ENCODE results near the gene IRF2BP1. TPM values are rescaled to one million over a fixed set of nuclear protein-coding genes. Genes with fewer than 3 reads are reported as not detected.

The IRF2BP1 gene
- total and polyA plus RNA-seq, 2 of the 13 experiments (the other 11 are each of a cell fraction or from before 2014, with no cell fraction given): 4.3 to 14.3 TPM

DNA sequence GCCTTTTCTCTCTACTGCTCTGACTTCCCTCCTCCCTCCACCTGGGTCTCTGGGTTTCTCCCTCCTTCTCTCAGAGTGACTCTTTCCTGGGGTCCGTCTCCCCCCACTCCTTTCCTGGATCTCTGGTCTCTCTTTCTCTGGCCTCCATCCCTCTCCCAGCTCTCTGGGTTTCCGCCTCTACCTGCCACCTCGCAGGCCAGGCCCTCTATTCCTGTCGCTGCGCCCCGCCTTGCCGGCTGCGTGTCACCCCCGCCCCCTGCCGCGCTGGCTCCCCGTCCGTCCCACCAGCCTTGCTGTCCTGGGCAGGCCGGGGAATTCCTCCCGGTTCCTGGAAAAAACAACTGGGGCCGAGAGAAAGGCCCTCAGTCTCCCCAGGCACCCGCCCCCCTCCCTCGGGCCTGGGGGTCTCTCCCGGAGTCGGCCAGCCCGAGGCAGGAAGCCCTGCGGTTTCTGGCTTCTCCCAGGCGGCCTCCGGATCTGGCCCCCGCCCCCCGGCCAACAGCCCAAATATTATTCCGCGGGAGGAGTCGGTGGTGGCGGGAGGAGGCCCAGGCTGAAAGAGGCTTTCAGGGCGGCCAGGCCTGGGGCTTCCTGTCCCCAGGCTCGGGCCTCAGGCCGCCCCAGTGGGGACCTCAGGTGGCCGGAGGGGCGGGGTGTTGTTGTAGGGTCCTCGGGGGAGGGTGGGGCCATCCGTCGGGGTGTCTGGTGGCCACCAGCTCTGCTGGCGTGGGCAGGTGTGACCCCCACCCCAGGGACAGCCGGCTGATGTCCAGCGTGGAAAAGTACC, 9.3 kb downstream of the IRF2BP1 start (continued):
- TF ChIP-seq, protein P1, sequence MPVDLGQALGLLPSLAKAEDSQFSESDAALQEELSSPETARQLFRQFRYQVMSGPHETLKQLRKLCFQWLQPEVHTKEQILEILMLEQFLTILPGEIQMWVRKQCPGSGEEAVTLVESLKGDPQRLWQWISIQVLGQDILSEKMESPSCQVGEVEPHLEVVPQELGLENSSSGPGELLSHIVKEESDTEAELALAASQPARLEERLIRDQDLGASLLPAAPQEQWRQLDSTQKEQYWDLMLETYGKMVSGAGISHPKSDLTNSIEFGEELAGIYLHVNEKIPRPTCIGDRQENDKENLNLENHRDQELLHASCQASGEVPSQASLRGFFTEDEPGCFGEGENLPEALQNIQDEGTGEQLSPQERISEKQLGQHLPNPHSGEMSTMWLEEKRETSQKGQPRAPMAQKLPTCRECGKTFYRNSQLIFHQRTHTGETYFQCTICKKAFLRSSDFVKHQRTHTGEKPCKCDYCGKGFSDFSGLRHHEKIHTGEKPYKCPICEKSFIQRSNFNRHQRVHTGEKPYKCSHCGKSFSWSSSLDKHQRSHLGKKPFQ (CRISPR knock-in tag; IDR thresholded peaks at IDR 0.05; ENCODE audit: insufficient replicate concordance): peak; percentile 82
- TF ChIP-seq ZNF44 (CRISPR knock-in tag; IDR thresholded peaks at IDR 0.05) (no peak), NCOA2 (CRISPR knock-in tag; IDR thresholded peaks at IDR 0.05) (peak; percentile 37; the same call in 1 of the 2 replicates), FOSL1 (CRISPR knock-in tag; IDR thresholded peaks at IDR 0.05; ENCODE audit: borderline replicate concordance) (no peak), RXRB (CRISPR knock-in tag; IDR thresholded peaks at IDR 0.05; ENCODE audit: borderline replicate concordance) (peak; percentile 23; the same call in 1 of the 2 replicates), ZEB1 (IDR thresholded peaks at IDR 0.05; ENCODE audit: insufficient replicate concordance, low read depth) (peak; percentile 71), HNF4A (CRISPR knock-in tag; IDR thresholded peaks at IDR 0.05) (0 out of 2 replicates have a peak, but pooled peaks have one; percentile 0), REPIN1 (CRISPR knock-in tag; IDR thresholded peaks at IDR 0.05; ENCODE audit: borderline replicate concordance, low read depth) (no peak), BORCS8-MEF2B (CRISPR knock-in tag; IDR thresholded peaks at IDR 0.05) (peak; percentile 39; the same call in 1 of the 2 replicates), MXI1 (IDR thresholded peaks at IDR 0.05; ENCODE audit: borderline replicate concordance, low read depth, low read length) (peak; percentile 30; the same call in 1 of the 3 replicates), ZNF510 (CRISPR knock-in tag; IDR thresholded peaks at IDR 0.05; ENCODE audit: low read depth) (0 out of 2 replicates have a peak, but pooled peaks have one; percentile 28), ZMAT3 (CRISPR knock-in tag; conservative IDR thresholded peaks at IDR 0.05) (0 out of 2 replicates have a peak, but pooled peaks have one; percentile 20), ZNF841 (CRISPR knock-in tag; IDR thresholded peaks at IDR 0.05; ENCODE audit: borderline replicate concordance) (no peak), SRSF1 (optimal IDR thresholded peaks at IDR 0.05; ENCODE audit: low read depth, low read length) (peak; percentile 91), KDM3A (CRISPR knock-in tag; IDR thresholded peaks at IDR 0.05; ENCODE audit: low read depth) (peak; percentile 78; the same call in 1 of the 2 replicates), LCORL (IDR thresholded peaks at IDR 0.05) (no peak), LCORL (CRISPR knock-in tag; IDR thresholded peaks at IDR 0.05) (peak; percentile 81; the same call in 1 of the 2 replicates), EP300 (IDR thresholded peaks at IDR 0.05; ENCODE audit: low read depth in 2 of 2, low read length in 2 of 2) (peak in 1 of 2 experiments; percentile 53; a peak in 1 of 4 replicates), EP300 (CRISPR knock-in tag; IDR thresholded peaks at IDR 0.05; ENCODE audit: borderline replicate concordance) (no peak)
- TF ChIP-seq, protein P2, sequence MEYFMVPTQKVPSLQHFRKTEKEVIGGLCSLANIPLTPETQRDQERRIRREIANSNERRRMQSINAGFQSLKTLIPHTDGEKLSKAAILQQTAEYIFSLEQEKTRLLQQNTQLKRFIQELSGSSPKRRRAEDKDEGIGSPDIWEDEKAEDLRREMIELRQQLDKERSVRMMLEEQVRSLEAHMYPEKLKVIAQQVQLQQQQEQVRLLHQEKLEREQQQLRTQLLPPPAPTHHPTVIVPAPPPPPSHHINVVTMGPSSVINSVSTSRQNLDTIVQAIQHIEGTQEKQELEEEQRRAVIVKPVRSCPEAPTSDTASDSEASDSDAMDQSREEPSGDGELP (IDR thresholded peaks at IDR 0.05; ENCODE audit: borderline replicate concordance, low read depth): peak; percentile 38; the same call in 1 of the 2 replicates
- TF ChIP-seq, protein P3, sequence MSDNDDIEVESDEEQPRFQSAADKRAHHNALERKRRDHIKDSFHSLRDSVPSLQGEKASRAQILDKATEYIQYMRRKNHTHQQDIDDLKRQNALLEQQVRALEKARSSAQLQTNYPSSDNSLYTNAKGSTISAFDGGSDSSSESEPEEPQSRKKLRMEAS (IDR thresholded peaks at IDR 0.05): peak; percentile 69
- TF ChIP-seq, protein P4, sequence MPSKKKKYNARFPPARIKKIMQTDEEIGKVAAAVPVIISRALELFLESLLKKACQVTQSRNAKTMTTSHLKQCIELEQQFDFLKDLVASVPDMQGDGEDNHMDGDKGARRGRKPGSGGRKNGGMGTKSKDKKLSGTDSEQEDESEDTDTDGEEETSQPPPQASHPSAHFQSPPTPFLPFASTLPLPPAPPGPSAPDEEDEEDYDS (CRISPR knock-in tag; IDR thresholded peaks at IDR 0.05): 0 out of 2 replicates have a peak, but pooled peaks have one; percentile 68
- TF ChIP-seq, protein P5, sequence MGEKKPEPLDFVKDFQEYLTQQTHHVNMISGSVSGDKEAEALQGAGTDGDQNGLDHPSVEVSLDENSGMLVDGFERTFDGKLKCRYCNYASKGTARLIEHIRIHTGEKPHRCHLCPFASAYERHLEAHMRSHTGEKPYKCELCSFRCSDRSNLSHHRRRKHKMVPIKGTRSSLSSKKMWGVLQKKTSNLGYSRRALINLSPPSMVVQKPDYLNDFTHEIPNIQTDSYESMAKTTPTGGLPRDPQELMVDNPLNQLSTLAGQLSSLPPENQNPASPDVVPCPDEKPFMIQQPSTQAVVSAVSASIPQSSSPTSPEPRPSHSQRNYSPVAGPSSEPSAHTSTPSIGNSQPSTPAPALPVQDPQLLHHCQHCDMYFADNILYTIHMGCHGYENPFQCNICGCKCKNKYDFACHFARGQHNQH (CRISPR knock-in tag; IDR thresholded peaks at IDR 0.05): peak; percentile 51
- TF ChIP-seq, protein P6, sequence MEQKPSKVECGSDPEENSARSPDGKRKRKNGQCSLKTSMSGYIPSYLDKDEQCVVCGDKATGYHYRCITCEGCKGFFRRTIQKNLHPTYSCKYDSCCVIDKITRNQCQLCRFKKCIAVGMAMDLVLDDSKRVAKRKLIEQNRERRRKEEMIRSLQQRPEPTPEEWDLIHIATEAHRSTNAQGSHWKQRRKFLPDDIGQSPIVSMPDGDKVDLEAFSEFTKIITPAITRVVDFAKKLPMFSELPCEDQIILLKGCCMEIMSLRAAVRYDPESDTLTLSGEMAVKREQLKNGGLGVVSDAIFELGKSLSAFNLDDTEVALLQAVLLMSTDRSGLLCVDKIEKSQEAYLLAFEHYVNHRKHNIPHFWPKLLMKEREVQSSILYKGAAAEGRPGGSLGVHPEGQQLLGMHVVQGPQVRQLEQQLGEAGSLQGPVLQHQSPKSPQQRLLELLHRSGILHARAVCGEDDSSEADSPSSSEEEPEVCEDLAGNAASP (CRISPR knock-in tag; IDR thresholded peaks at IDR 0.05; ENCODE audit: borderline replicate concordance): peak; percentile 59

All from HepG2 (cell line).